Measurements from ENCODE around the gene PRR33. TPM values are rescaled to one million over a fixed set of nuclear protein-coding genes. Genes with fewer than 3 reads are reported as not detected.
A peak's percentile ranks its signal among the peaks of the same experiment; 100 is the strongest.

Gene PRR33
- total and polyA plus RNA-seq, 2 donors (not counting 1 experiment from before 2014, with no cell fraction given), result not detected

- no peak overlapping the region for H3K27ac ChIP-seq (ENCODE audit: insufficient read depth, low read length)
- H4K20me1 ChIP-seq (ENCODE audit: control insufficient read depth, extremely low read depth, insufficient read depth, low read length), result no peaks in the 10 kb centered on the region
- no peak overlapping the region for H2AFZ ChIP-seq (ENCODE audit: low read length)
- H3K9ac ChIP-seq (ENCODE audit: insufficient read depth, low read length), result no peak overlapping the region
- peaks cover 15% of the 10 kb centered on the region for H3K27me3 ChIP-seq (ENCODE audit: control insufficient read depth, insufficient read depth, low read length)
- H3K79me2 ChIP-seq (ENCODE audit: control insufficient read depth, insufficient read depth, low read length), result no peaks in the 10 kb centered on the region
- no peaks in the 10 kb centered on the region for H3K36me3 ChIP-seq (ENCODE audit: control insufficient read depth, insufficient read depth, low read length)
- H3K4me2 ChIP-seq (ENCODE audit: extremely low read depth, insufficient read depth, low read length), result no peak overlapping the region
- DNase-seq (ENCODE audit: low read depth in 2 of 2), result no peak
- H3K4me1 ChIP-seq (ENCODE audit: control insufficient read depth, extremely low read depth, insufficient read depth, low read length), result peaks cover 9% of the 10 kb centered on the region
- TF ChIP-seq CTCF (conservative IDR thresholded peaks at IDR 0.05 in 1 of 2, IDR thresholded peaks at IDR 0.05 in 1 of 2; ENCODE audit: low read depth in 1 of 2, low read length in 2 of 2) (no peak), EZH2 (IDR thresholded peaks at IDR 0.05; ENCODE audit: low read length, missing control alignments) (no peak)
- H3K4me3 ChIP-seq (replicated peaks in 1 of 4; ENCODE audit: control extremely low read depth in 1 of 4, insufficient read depth in 1 of 4, low read depth in 3 of 4, low read length in 4 of 4), result no peak overlapping the region
- no peaks in the 10 kb centered on the region for H3K9me3 ChIP-seq (ENCODE audit: control insufficient read depth, insufficient read depth, low read depth, low read length)
Measured at GRCh38 chr11:1866776-1867175, 24.9 kb downstream of the PRR33 start.

- no peak for TF ChIP-seq CTCF (conservative IDR thresholded peaks at IDR 0.05 in 1 of 2, IDR thresholded peaks at IDR 0.05 in 1 of 2; ENCODE audit: low read depth in 1 of 2, low read length in 2 of 2)
- H3K27ac ChIP-seq (ENCODE audit: insufficient read depth, low read length), result no peak overlapping the region
- H3K4me3 ChIP-seq (replicated peaks in 1 of 4; ENCODE audit: control extremely low read depth in 1 of 4, insufficient read depth in 1 of 4, low read depth in 3 of 4, low read length in 4 of 4), result no peak overlapping the region
- peaks cover 14% of the 10 kb centered on the region for H3K27me3 ChIP-seq (ENCODE audit: control insufficient read depth, insufficient read depth, low read length)
- no peaks in the 10 kb centered on the region for H4K20me1 ChIP-seq (ENCODE audit: control insufficient read depth, extremely low read depth, insufficient read depth, low read length)
- no peaks in the 10 kb centered on the region for H3K79me2 ChIP-seq (ENCODE audit: control insufficient read depth, insufficient read depth, low read length)
- no peaks in the 10 kb centered on the region for H3K9me3 ChIP-seq (ENCODE audit: control insufficient read depth, insufficient read depth, low read depth, low read length)
- H2AFZ ChIP-seq (ENCODE audit: low read length), result no peak overlapping the region
- H3K36me3 ChIP-seq (ENCODE audit: control insufficient read depth, insufficient read depth, low read length), result no peaks in the 10 kb centered on the region
- H3K4me1 ChIP-seq (ENCODE audit: control insufficient read depth, extremely low read depth, insufficient read depth, low read length), result peaks cover 9% of the 10 kb centered on the region
- H3K4me2 ChIP-seq (ENCODE audit: extremely low read depth, insufficient read depth, low read length), result no peak overlapping the region
- no peak overlapping the region for H3K9ac ChIP-seq (ENCODE audit: insufficient read depth, low read length)
- no peak for DNase-seq (ENCODE audit: low read depth in 2 of 2)
Measured at GRCh38 chr11:1866226-1866625, 25.5 kb downstream of the PRR33 start.

- peaks cover 10% of the 10 kb centered on the region for H3K27me3 ChIP-seq (ENCODE audit: control insufficient read depth, insufficient read depth, low read length)
- no peaks in the 10 kb centered on the region for H3K79me2 ChIP-seq (ENCODE audit: control insufficient read depth, insufficient read depth, low read length)
- no peak overlapping the region for H3K9ac ChIP-seq (ENCODE audit: insufficient read depth, low read length)
- H3K4me3 ChIP-seq (replicated peaks in 1 of 4; ENCODE audit: control extremely low read depth in 1 of 4, insufficient read depth in 1 of 4, low read depth in 3 of 4, low read length in 4 of 4), result peak overlapping the region in 1 of 4 experiments; percentile 7
- H3K36me3 ChIP-seq (ENCODE audit: control insufficient read depth, insufficient read depth, low read length), result no peaks in the 10 kb centered on the region
- DNase-seq (ENCODE audit: low read depth in 2 of 2), result no peak
- peaks cover 9% of the 10 kb centered on the region for H3K4me1 ChIP-seq (ENCODE audit: control insufficient read depth, extremely low read depth, insufficient read depth, low read length)
- no peaks in the 10 kb centered on the region for H3K9me3 ChIP-seq (ENCODE audit: control insufficient read depth, insufficient read depth, low read depth, low read length)
- H2AFZ ChIP-seq (ENCODE audit: low read length), result no peak overlapping the region
- H3K27ac ChIP-seq (ENCODE audit: insufficient read depth, low read length), result no peak overlapping the region
- H3K4me2 ChIP-seq (ENCODE audit: extremely low read depth, insufficient read depth, low read length), result no peak overlapping the region
- no peaks in the 10 kb centered on the region for H4K20me1 ChIP-seq (ENCODE audit: control insufficient read depth, extremely low read depth, insufficient read depth, low read length)
- no peak for TF ChIP-seq CTCF (conservative IDR thresholded peaks at IDR 0.05 in 1 of 2, IDR thresholded peaks at IDR 0.05 in 1 of 2; ENCODE audit: low read depth in 1 of 2, low read length in 2 of 2)
- TF ChIP-seq EZH2 (IDR thresholded peaks at IDR 0.05; ENCODE audit: low read length, missing control alignments), result no peak
Measured at GRCh38 chr11:1864831-1865665, 26.6 kb downstream of the PRR33 start.

Data from fibroblast of lung (primary cell).